GM12891 (cell line): ENCODE data around the gene PSKH1.

Experiments
- DNase-seq: peaks from one replicate; pipeline ENCODE4 v3.0.0; 2011; ENCODE audit warnings: low spot score; ENCODE audit not compliant: insufficient read length
- FAIRE-seq: peaks from 2 replicates; lab custom pipeline; 2011; peaks lifted over from hg19 to GRCh38; lab: Jason Lieb, UNC
- PAX5 ChIP-seq: IDR thresholded peaks from 2 replicates; pipeline ENCODE4 v1.6.1; 2011; ENCODE audit warnings: low read length, moderate library complexity, mild to moderate bottlenecking; ENCODE audit not compliant: insufficient read depth, severe bottlenecking
- POLR2A ChIP-seq: IDR thresholded peaks from 2 replicates; pipeline ENCODE4 v1.6.1; 2011; ENCODE audit warnings: low read depth, low read length, control low read depth
- POLR2AphosphoS5 ChIP-seq: IDR thresholded peaks from 2 replicates; pipeline ENCODE4 v1.6.1; 2011; ENCODE audit warnings: low read depth, low read length, control low read depth
- POU2F2 ChIP-seq: IDR thresholded peaks from 2 replicates; pipeline ENCODE4 v1.6.1; 2011; ENCODE audit warnings: low read depth, mild to moderate bottlenecking, control low read depth, low read length, moderate library complexity
- SPI1 ChIP-seq: IDR thresholded peaks from 2 replicates; pipeline ENCODE4 v1.6.1; 2011; ENCODE audit warnings: low read depth, low read length, control low read depth
- TAF1 ChIP-seq: IDR thresholded peaks from 2 replicates; pipeline ENCODE4 v1.6.1; 2011; ENCODE audit warnings: low read depth, low read length, control low read depth

PSKH1 gene

GRCh38 chr16:67943619-67944504 lies 50.8 kb downstream of the PSKH1 start, which contains the start of gene LCAT:
TSS of gene LCAT (minus strand) at chr16:67944120. CDS start at chr16:67944101, 19 bp downstream.
- TF ChIP-seq POU2F2, result no peak
- no peak for TF ChIP-seq PAX5
- TF ChIP-seq POLR2AphosphoS5, result no peak
- TF ChIP-seq TAF1, result no peak
- no peak for TF ChIP-seq SPI1
- no peak for TF ChIP-seq POLR2A
- no peak for DNase-seq
- FAIRE-seq, result no peak

- TF ChIP-seq POLR2A, result no peak
- TF ChIP-seq POLR2AphosphoS5, result no peak
- no peak for TF ChIP-seq PAX5
- TF ChIP-seq SPI1, result no peak
- TF ChIP-seq TAF1, result no peak
- no peak for TF ChIP-seq POU2F2
- no peak for FAIRE-seq
- DNase-seq, result no peak
Measured at GRCh38 chr16:67944690-67945391, 51.8 kb downstream of the PSKH1 start.

GRCh38 chr16:67945392-67945933 lies 52.4 kb downstream of the PSKH1 start:
- DNase-seq, result no peak
- TF ChIP-seq SPI1 (no peak), POLR2A (no peak), POLR2AphosphoS5 (no peak), TAF1 (no peak), PAX5 (no peak), POU2F2 (no peak)
- FAIRE-seq, result no peak

GRCh38 chr16:67946128-67946569 lies 53.1 kb downstream of the PSKH1 start:
- FAIRE-seq (no peak), DNase-seq (no peak)
- TF ChIP-seq SPI1, result no peak
- TF ChIP-seq POU2F2, result no peak
- TF ChIP-seq PAX5, result no peak
- TF ChIP-seq POLR2A, result no peak
- TF ChIP-seq TAF1, result no peak
- no peak for TF ChIP-seq POLR2AphosphoS5

- no peak for TF ChIP-seq POLR2A
- TF ChIP-seq PAX5, result no peak
- no peak for TF ChIP-seq TAF1
- no peak for TF ChIP-seq POU2F2
- TF ChIP-seq POLR2AphosphoS5, result no peak
- TF ChIP-seq SPI1, result no peak
- no peak for FAIRE-seq
- DNase-seq, result no peak
Measured at GRCh38 chr16:67946966-67947558, 54.0 kb downstream of the PSKH1 start.

GRCh38 chr16:67948015-67948414 lies 55.0 kb downstream of the PSKH1 start:
- no peak for FAIRE-seq
- DNase-seq, result no peak
- TF ChIP-seq SPI1 (no peak), PAX5 (no peak), TAF1 (no peak), POU2F2 (no peak), POLR2AphosphoS5 (no peak), POLR2A (no peak)

- FAIRE-seq (no peak), DNase-seq (no peak)
- TF ChIP-seq SPI1 (no peak), POLR2AphosphoS5 (no peak), POLR2A (no peak), TAF1 (no peak), POU2F2 (no peak), PAX5 (no peak)
Measured at GRCh38 chr16:67949645-67950044, 56.6 kb downstream of the PSKH1 start.

GRCh38 chr16:67950335-67950843 lies 57.3 kb downstream of the PSKH1 start:
- TF ChIP-seq POLR2AphosphoS5 (no peak), POLR2A (no peak), TAF1 (no peak), PAX5 (no peak), SPI1 (no peak), POU2F2 (no peak)
- FAIRE-seq (no peak), DNase-seq (no peak)
